ENCODE data around the gene PRKAG1. TPM values are rescaled to one million over a fixed set of nuclear protein-coding genes. Genes with fewer than 3 reads are reported as not detected.

The PRKAG1 gene
- total and polyA plus RNA-seq, 2 donors (not counting 1 experiment from before 2014, with no cell fraction given): 28.5 to 60.0 TPM

DNA sequence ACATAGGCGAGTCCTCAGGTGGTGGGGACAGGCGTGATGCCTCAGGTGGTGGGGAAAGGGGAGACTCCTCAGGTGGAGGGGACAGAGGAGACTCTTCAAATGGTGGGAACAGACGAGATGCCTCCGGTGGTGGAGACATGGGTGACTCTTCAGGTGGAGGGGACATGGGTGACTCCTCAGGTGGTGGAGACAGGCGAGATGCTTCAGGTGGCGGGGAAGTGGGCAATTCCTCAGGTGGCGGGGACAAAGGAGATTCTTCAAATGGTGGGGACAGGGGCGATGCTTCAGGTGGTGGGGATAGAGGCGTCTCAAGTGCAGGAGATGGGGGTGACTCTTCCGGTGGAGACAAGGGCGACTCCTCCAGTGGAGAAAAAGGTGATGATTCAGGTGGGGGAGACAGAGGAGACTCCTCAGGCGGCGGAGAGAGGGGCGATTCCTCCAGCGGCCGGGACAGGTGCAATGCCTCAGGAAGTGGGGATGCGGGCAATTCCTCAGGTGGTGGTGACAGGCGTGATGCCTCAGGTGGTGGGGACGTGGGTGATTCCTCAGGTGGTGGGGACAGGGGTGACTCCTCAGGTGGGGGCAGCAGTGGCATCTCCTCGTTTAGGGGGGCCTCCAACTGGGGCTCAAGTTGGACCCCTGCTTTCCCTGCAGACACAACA is 33.3 kb upstream of the PRKAG1 start:
- Mint-ChIP-seq H3K27me3 (no peaks in the 10 kb centered on the region), H3K9me3 (ENCODE audit: insufficient read depth) (no peaks in the 10 kb centered on the region), H3K27ac (no peak overlapping the region), H3K4me1 (peaks cover 24% of the 10 kb centered on the region), H3K4me3 (no peak overlapping the region)
- TF ChIP-seq EZH2 (IDR thresholded peaks at IDR 0.05; ENCODE audit: borderline replicate concordance, insufficient read depth, low read depth, low read length, poor library complexity, severe bottlenecking): no peak
- Histone ChIP-seq H3K27me3 (replicated peaks in 1 of 4; ENCODE audit: control extremely low read depth in 1 of 4, control insufficient read depth in 3 of 4, insufficient read depth in 4 of 4, low read length in 3 of 4) (no peaks in the 10 kb centered on the region), H3K4me2 (replicated peaks; ENCODE audit: low read depth, low read length, poor library complexity, severe bottlenecking) (no peak overlapping the region), H4K20me1 (ENCODE audit: control insufficient read depth, insufficient read depth, low read length, poor library complexity, severe bottlenecking) (peaks cover 88% of the 10 kb centered on the region), H3K9me3 (ENCODE audit: control extremely low read depth in 1 of 3, control insufficient read depth in 2 of 3, insufficient read depth in 1 of 3, low read length in 2 of 3) (no peaks in the 10 kb centered on the region), H3K9ac (ENCODE audit: low read length) (no peak overlapping the region), H2AFZ (ENCODE audit: insufficient read depth, low read depth, low read length, poor library complexity, severe bottlenecking) (no peak overlapping the region), H3K27ac (ENCODE audit: low read length in 2 of 2) (no peak overlapping the region), H3K4me1 (ENCODE audit: control insufficient read depth in 2 of 2, insufficient read depth in 2 of 2, low read length in 2 of 2) (peaks cover 19 to 20% of the 10 kb centered on the region in 2 donors), H3K79me2 (ENCODE audit: control insufficient read depth, insufficient read depth, low read length) (peaks cover 91% of the 10 kb centered on the region), H3K4me3 (ENCODE audit: control extremely low read depth in 1 of 5, extremely low read depth in 1 of 5, insufficient read depth in 1 of 5, low read depth in 2 of 5, low read length in 4 of 5) (no peak overlapping the region), H3K36me3 (replicated peaks in 1 of 2; ENCODE audit: control extremely low read depth in 1 of 2, control insufficient read depth in 1 of 2, extremely low read depth in 1 of 2, insufficient read depth in 2 of 2, low read length in 1 of 2) (peaks cover 0 to 81% of the 10 kb centered on the region in 2 experiments)
- no peak for ATAC-seq (ENCODE audit: low read depth)
- 98% methylated on average over 19 of the region's 20 CpGs for WGBS (ENCODE audit: insufficient coverage)
- ChIA-PET POLR2A (no interaction called here), CTCF (no interaction called here)
- intact Hi-C loops (cut with micrococcal nuclease): no loop called here
- DNase-seq: no peak

DNA sequence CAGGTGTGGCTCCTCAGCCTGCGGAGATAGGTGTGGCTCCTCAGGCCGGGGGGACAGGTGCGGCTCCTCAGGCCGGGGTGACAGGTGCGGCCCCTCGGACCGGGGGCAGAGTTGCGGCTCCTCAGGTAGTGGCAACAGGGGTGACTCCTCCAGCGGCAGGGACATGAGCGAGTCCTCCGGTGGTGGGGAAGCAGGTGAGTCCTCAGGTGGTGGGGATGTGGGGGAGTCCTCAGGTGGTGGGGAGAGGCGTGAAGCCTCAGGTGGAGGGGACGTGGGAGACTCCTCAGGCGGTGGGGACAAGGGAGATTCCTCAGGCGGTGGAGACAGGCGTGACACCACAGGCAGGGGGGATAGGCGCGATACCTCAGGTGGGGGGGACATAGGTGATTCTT is 32.8 kb upstream of the PRKAG1 start:
- intact Hi-C loops (cut with micrococcal nuclease): no loop called here
- Histone ChIP-seq H3K9me3 (ENCODE audit: control extremely low read depth in 1 of 3, control insufficient read depth in 2 of 3, insufficient read depth in 1 of 3, low read length in 2 of 3) (no peaks in the 10 kb centered on the region), H3K9ac (ENCODE audit: low read length) (no peak overlapping the region), H2AFZ (ENCODE audit: insufficient read depth, low read depth, low read length, poor library complexity, severe bottlenecking) (no peak overlapping the region), H3K4me2 (replicated peaks; ENCODE audit: low read depth, low read length, poor library complexity, severe bottlenecking) (no peak overlapping the region), H4K20me1 (ENCODE audit: control insufficient read depth, insufficient read depth, low read length, poor library complexity, severe bottlenecking) (peaks cover 83% of the 10 kb centered on the region), H3K27me3 (replicated peaks in 1 of 4; ENCODE audit: control extremely low read depth in 1 of 4, control insufficient read depth in 3 of 4, insufficient read depth in 4 of 4, low read length in 3 of 4) (no peaks in the 10 kb centered on the region), H3K27ac (ENCODE audit: low read length in 2 of 2) (no peak overlapping the region), H3K4me3 (ENCODE audit: control extremely low read depth in 1 of 5, extremely low read depth in 1 of 5, insufficient read depth in 1 of 5, low read depth in 2 of 5, low read length in 4 of 5) (no peak overlapping the region), H3K36me3 (replicated peaks in 1 of 2; ENCODE audit: control extremely low read depth in 1 of 2, control insufficient read depth in 1 of 2, extremely low read depth in 1 of 2, insufficient read depth in 2 of 2, low read length in 1 of 2) (peaks cover 0 to 86% of the 10 kb centered on the region in 2 experiments), H3K4me1 (ENCODE audit: control insufficient read depth in 2 of 2, insufficient read depth in 2 of 2, low read length in 2 of 2) (peaks cover 14 to 15% of the 10 kb centered on the region in 2 donors), H3K79me2 (ENCODE audit: control insufficient read depth, insufficient read depth, low read length) (peaks cover 85% of the 10 kb centered on the region)
- H3K27me3 Mint-ChIP-seq: no peaks in the 10 kb centered on the region
- CTCF ChIA-PET: no interaction called here
- ATAC-seq (ENCODE audit: low read depth) (no peak), DNase-seq (no peak)
- 96% methylated on average over 15 of the region's 18 CpGs for WGBS (ENCODE audit: insufficient coverage)
- peaks cover 19% of the 10 kb centered on the region for H3K4me1 Mint-ChIP-seq
- POLR2A ChIA-PET: no interaction called here
- no peak overlapping the region for H3K27ac Mint-ChIP-seq
- TF ChIP-seq EZH2 (IDR thresholded peaks at IDR 0.05; ENCODE audit: borderline replicate concordance, insufficient read depth, low read depth, low read length, poor library complexity, severe bottlenecking): no peak
- TF ChIP-seq, protein P1, sequence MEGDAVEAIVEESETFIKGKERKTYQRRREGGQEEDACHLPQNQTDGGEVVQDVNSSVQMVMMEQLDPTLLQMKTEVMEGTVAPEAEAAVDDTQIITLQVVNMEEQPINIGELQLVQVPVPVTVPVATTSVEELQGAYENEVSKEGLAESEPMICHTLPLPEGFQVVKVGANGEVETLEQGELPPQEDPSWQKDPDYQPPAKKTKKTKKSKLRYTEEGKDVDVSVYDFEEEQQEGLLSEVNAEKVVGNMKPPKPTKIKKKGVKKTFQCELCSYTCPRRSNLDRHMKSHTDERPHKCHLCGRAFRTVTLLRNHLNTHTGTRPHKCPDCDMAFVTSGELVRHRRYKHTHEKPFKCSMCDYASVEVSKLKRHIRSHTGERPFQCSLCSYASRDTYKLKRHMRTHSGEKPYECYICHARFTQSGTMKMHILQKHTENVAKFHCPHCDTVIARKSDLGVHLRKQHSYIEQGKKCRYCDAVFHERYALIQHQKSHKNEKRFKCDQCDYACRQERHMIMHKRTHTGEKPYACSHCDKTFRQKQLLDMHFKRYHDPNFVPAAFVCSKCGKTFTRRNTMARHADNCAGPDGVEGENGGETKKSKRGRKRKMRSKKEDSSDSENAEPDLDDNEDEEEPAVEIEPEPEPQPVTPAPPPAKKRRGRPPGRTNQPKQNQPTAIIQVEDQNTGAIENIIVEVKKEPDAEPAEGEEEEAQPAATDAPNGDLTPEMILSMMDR (IDR thresholded peaks at IDR 0.05): no peak
- H3K9me3 Mint-ChIP-seq (ENCODE audit: insufficient read depth): no peaks in the 10 kb centered on the region
- H3K4me3 Mint-ChIP-seq: no peak overlapping the region

All from B cell (primary cell).